Activated T-cell treated with anti-CD3 and anti-CD28 coated beads for 24 hours (primary cell): ENCODE results near the gene ATAT1.

Experiments used
- DNase-seq: peaks from one replicate; pipeline ENCODE4 v3.0.0-alpha.2; 2020; ENCODE audit warnings: low read depth

Gene ATAT1

DNA sequence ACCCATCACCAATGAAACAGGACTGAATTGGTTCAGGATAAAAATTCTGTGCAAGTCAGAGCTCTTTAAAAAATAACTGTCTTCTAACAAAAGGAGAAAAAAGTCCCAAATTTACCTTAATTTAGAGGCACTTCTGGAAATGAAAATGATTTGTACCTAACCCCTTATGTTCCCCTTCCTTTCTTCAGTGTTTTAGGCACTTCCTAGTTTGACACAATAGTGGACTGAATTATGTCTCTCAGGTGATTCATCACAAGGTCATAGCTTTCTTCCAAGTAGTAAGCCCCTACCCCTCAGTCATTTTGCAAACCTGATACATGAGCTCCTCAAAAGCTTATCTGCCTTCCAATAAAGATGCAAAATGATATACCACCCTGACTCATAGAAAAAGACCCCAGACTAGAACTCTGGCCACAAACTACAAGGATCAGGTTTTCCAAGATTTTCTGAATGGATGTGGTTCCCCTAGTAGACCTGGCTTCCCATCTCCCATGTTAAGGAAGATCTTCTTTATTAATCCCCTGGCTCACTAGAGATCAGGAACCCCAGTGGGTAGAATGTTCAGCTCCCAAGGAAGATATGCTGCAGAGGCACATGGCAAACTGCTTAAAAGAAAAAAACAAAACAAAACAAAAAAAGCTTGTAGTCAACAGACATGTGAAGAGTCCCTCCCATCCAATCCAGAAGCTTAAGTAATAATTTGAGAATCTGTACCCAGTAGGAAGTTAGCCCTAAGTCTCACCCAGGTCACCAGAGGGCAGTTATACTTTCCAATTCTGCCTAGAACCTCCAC is 13.2 kb upstream of the ATAT1 start:
- no peak for DNase-seq

DNA sequence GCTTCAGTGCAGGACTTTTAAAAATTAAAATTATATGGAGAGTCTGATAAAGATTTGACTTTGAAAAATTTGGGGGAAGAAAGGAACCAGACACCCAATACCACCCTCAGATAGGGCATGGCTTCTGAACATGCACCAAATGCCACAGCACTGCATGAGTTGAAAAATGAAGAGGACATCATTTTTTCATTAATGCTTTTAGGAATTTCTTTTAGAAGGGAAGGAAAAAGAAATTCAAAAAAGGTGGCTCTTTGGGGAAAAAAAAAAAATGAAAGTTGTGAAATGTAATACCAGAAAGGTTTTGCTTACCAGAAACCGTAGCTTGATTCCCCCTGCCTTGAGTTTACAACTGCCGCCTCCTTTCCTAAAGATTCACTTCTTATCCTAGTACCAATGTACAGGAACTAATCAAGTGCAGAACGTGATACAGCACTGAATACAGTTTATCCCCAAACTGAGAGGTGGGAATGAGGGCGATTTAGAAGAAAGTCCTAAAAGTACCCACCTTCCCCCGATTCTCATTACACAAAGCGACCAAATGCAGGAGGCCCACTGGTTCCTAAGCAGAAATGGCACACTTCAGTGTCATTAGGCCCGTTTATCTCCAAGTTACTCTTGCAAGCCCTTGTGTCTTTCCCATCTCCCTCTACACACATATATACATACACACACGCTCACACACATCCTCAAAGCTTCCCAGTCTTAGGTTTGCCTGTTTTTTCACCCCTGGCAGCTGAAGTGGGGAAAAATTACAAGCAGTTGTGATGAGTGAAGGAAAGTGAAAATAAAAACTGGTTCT is 12.4 kb upstream of the ATAT1 start:
- no peak for DNase-seq

DNA sequence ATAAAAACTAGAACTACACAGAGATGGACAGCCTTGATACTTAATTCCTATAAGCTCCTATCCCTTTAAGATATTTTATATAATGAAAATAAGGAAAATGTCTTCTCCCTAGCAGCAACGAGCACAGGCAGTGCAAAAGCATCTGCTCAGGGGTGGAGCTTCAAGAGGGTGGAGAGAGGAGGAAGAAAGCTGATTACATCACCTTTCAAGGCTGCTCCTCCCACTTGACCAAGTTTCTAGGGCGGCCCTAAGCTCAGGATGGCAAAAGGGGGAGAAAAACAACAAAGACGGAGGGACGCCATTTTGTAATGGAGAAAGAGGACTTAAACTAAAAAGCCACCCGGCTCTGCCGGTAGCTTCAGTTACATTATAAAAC is 11.8 kb upstream of the ATAT1 start:
- DNase-seq: peak; percentile 81

DNA sequence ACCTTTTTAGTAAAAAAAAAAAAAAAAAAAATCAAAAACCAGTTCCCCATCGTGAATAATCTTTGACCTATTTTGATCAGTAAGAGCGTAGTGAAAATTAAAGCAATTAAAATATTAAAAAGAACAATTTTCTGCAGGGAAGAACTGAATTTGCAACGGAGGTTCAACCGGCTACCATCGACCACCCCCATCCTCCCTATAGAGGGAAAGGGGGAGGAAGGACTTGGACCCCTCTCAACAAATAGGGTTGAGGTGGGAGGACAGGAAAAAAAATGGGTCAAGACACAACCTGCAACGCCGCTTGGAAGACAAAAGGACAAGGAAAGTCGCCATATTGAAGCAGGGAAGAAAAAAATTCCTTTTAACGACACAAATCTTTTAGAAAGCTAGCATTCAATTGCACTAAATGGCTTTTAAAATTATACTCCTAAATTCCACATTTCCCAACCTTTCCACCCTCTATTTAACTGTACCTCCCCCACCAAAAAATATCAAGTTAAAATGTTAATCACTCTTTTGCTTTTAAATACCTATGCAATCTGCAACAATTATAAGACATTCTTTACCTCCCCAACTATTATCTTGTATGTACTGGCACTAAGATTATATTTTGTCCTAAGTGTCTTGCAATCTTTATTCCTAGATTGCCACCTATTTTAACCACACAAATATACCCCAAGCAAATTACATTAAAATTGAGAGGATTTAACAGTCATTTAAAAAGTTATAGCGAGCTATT is 11.3 kb upstream of the ATAT1 start:
- DNase-seq: no peak

DNA sequence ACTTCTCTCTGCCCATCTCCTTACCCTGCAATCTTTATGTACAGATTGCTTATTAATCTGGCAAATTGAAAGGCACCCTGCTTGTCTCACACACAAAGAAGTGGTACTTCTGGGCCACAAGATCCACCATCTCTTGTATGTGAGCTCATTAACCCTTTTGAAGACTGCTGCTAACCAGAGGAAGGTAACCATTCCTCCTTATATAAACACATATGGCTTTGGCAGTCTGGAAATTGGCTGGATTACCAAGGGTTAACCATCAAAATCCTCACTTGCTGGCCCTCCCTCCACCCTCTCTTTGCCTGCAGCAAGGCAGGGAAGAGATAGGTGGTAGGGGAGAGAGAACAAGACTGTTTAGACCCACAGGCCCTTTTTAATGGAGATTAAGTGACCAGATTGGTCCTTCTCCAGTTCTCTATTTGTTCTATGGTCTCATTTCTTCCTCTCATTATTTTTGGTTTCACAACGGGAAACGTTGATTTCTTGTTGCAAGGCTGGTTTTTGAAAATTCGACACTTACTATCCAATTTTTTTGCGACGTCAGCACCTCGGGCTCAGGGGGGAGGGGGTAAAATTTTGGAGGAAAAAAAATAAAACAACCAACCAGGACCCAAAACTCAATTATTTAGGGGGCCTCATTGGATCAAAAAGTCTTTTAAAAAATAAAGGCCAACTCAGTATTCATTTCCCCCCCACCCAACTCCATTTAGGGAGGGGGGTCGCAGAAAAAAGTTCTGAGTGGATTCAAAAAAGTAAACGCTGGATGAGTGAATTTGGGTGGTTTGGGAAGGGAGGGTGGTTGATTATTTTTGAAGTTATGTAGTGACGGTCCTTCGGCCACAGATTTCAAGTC is 10.5 kb upstream of the ATAT1 start:
- DNase-seq: no peak

DNA sequence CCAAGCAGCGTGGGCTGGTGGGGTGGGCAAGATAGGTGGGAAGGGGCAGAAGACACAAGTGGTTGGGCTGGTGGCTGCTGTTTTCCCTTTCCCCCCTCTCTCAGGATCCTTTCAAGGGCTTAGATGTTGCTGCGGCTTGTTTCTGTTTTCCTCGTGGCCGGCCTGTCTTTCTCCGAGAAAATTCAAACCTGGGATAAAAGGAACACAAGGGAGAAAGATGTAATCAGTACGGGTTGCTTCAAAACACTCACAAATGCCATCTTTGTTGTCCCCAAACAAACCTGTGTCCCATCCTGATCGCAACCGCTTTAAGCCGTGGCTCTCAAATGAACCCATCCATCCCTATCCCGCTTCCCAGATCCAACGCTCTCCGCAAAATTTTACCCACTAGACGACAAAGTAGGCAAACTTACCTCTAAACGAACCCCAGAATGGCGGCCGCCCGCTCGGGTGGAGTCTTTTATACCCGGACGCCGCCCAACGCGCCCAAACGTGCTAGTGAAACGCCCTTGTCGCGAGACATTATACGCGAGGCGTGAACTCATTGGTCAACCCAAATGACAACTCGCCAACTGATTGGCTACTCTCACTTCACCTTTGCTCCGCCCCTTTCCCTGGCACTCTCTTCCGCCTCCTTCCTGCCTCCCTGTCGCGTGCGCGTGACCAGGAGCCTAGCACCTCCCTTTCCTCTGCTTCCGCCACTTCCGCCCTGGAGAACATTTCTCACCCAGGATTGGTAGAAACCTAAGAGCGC is 9.7 kb upstream of the ATAT1 start, which contains the start of gene PPP1R10:
Gene PPP1R10, minus strand, starts transcription at position 433 of the 754 bp plus-strand sequence. CDS start 7,299 bp downstream, outside the sequence.
- peak; percentile 98 for DNase-seq

DNA sequence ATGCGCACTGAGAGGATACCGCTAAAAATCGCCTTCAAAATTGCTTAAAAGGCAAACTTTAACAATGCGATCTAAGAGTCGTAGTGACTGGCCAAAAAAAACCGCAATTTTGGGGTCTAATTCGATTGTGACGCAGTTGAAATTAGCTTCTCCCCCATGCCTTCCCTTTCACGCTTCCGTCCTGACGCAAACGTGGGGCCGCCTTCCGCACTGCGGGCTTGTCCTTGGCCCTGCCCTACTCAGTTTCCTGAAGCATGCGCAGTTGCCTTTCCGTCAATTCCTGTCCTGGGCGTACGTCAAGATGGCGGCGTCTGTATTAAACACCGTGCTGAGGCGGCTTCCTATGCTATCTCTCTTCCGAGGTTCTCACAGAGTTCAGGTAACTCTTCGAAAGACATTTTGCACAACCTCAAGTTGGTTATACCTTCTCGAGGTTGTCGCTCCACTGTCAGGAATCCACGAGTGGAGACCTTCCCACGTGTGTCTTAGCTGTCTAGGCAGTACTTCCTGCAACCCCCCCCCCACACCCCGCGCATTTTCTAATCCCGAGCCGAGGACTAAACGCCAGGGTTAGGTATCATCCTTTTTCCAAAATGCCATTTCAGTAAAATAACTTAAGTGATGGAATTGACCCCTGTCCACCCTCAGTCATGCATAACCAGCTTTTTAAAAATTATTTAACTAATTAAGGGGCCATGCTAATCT is 9.0 kb upstream of the ATAT1 start, which contains the start of gene MRPS18B:
Gene MRPS18B, plus strand, starts transcription at position 276 of the 705 bp plus-strand sequence. Its CDS starts 26 bp downstream, at position 302.
- peak; percentile 97 for DNase-seq

DNA sequence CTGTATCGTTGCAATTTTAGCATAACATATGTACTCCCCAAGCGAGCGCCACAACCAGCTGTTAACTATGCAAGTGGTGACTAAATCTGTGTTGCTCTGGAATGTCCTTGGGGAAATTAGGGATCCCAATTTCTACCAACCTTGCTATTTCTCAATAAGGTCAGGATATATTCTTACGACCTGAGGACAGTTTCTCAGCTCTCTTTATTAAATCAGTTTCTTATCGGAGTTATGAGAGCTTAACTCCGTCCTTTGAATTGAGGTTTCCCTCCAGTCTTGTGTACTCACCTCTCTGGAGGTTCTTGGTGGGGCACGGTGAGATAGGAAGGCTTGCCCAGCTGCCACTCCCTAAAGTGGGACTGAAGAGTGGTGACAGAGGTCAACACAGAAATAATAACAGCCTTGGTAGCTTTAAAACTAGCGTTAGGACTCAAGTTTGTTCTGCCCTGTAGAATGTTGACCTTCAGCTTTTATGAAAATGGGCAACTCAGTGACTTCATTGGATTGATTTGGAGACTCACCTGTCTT is 8.3 kb upstream of the ATAT1 start:
- DNase-seq: no peak

DNA sequence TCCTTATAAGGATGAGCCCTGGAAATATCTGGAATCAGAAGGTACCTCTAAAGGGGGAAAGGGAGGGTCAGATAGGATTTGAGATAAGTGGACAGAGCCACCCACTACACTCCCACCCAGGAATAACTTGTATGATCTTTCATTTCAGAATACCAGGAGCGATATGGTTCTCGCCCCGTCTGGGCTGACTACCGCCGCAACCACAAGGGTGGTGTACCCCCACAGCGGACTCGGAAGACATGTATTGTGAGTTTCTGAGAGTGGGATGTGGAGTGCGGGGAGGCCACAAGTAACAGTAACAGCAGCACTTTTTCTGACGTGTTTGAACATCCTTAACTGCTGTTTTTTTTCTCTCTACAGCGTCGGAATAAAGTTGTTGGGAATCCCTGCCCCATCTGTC is 7.1 kb upstream of the ATAT1 start:
- no peak for DNase-seq

DNA sequence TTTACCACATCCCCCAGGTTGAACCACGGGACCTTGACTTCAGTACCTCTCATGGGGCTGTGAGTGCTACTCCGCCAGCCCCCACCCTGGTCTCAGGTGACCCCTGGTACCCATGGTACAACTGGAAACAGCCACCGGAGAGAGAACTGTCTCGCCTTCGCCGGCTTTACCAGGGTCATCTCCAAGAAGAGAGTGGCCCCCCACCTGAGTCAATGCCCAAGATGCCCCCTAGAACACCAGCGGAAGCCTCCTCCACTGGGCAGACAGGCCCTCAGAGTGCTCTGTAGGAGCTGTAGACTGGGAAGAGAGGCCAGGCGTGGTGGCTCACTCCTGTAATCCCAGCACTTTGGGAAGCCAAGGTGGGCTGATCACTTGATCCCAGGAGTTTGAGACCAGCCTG is 1.2 kb upstream of the ATAT1 start:
- no peak for DNase-seq

DNA sequence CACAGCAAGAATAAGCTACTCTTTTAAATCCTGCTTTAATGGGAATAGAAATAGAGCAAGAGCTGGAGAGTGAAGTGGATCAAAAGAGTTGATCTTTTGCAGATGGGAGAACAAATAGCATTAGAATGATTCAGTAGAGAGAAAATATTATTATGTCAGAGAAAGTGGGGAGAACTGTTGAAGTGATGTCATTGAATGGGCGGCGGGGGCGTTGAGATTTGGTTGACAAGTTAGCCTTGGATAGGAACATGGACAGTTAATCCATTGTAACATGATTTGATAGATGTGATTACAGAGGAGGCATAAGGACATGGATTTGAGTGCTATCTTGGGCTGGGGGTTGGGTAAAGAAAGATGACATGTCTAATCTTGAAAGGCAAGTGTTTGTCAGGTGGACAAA is 9.2 kb downstream of the ATAT1 start:
- DNase-seq: no peak

DNA sequence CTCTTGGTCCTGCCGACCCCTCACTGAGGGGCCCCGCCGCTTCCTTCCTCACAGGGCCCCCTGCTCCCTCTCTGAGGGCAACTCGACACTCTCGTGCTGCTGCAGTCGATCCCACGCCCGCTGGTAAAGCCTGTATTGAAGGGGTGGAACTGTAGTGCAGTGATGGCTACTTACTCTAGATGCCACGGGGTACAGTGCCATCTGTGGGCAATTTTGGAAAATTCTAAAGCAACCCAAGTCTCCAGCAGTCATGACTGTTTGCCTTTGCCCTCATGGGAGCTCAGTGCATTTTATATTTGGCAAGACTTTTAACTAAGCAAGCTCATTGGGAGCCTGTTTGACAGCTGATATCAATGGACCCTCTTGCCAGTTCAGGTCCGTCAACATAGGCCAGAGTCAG is 13.8 kb downstream of the ATAT1 start:
- no peak for DNase-seq

DNA sequence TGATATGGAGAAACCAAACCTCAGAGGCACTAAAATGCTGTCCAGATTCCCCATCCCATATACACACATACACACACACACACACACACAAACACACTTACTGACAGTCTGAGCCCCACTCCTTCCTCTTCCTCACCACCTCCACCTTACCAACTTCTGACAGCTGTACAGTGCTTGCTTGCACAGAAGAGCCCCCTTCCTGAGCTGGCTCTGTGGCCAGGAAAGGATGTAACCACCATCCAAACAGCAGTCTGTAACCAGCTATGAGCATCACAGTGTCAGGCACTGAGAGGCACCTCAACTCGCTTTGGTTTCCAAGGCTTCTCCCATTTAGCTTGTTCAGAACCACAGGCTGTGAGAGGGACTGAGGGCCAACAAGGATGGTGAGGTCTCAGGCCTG is 14.4 kb downstream of the ATAT1 start:
- DNase-seq: no peak

DNA sequence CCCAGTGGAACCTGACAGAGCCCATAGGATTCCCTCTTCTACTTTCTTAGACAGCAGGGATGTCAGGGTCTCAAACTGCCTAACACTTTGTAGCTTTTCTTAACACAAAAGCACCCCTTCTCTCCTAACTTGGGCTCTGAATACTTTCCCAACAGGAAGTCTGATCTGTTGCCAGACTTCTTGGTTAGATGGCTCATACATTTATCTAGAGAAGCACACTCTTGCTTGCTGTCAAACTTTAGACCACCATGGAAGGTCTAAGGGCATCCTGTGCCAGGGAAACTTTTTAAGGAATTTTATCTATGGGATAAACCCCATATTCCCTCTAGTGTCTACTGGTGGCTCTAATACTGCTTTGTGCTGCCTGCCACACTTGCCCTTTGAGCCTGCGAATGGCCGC is 17.0 kb downstream of the ATAT1 start:
- DNase-seq: no peak

DNA sequence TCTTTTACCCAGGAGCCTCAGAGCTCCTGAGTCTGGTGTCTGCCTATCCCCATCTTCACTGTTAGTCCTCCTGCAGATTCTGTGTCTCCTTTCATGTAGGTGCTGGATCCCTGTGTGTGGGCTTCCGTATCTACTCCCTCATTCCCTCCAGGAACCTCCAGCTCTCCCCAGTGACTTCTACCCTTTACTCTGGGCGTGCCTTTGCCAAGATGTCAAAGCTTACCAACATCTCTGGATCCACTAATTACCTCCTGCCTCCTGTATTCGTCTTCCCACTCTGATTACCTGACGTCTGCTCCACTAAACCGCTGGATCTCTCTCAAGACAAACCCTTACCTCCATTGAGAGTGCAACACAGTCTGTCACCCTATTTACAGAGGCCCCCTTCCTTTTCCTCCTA is 18.1 kb downstream of the ATAT1 start:
- DNase-seq: no peak

DNA sequence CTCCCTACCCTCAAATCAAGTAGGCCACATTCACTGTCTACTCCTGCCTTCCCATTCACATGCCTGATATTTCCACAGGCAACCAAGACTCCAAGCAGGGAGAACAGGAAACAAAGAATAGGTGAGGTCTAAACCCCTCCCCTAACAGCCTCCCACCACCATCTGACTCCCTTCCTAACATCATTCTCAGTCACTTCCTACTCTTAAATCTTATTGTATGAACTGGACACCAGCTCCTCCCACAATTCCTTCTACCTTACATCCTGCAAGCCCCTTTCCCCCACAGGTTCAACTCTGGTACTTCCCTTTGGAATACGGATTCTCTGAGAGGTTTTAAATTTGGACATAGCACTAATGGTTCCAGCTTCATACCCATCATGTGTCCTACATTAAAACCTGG is 19.3 kb downstream of the ATAT1 start:
- DNase-seq: no peak

DNA sequence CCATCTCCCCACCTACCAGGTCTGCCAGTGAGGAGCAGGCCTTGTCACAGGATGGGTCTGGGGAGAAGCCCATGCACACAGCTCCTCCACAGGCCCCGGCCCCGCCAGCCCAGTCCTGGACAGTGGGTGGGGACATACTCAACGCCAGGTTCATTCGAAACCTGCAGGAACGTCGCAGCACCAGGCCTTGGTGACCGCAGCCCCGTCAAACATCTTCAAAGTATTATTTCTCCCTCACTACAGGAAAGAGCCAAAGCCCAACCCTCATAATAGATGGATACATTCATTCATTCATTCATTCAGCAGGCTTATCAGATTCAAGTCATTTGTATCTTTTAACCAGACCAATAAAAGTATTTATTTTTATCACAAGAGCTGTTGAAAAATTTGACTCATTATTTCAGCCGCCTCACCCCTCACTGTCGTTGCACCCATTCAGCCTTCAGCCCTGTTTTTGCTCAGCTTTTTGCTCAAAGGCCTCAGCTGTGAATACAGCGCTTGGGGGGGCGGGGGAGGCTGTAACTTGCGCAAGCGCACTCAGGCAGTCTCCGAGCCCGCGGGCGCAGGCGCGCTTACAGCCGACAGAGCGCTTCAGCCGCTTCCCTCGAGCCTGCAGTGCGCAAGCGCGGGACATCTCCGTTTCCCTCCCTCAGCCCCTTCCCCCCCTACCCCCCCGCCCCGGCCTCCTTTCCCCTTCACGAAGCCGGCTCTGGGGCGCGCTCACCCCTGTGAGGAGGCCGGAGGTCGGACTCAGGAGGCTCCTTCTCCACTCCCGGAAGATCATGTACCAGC is 20.0 kb downstream of the ATAT1 start, which contains the start of gene C6orf136:
Gene C6orf136, plus strand, starts transcription at position 684 of the 792 bp plus-strand sequence. Its CDS starts 99 bp downstream, at position 783.
- DNase-seq: peak; percentile 86

DNA sequence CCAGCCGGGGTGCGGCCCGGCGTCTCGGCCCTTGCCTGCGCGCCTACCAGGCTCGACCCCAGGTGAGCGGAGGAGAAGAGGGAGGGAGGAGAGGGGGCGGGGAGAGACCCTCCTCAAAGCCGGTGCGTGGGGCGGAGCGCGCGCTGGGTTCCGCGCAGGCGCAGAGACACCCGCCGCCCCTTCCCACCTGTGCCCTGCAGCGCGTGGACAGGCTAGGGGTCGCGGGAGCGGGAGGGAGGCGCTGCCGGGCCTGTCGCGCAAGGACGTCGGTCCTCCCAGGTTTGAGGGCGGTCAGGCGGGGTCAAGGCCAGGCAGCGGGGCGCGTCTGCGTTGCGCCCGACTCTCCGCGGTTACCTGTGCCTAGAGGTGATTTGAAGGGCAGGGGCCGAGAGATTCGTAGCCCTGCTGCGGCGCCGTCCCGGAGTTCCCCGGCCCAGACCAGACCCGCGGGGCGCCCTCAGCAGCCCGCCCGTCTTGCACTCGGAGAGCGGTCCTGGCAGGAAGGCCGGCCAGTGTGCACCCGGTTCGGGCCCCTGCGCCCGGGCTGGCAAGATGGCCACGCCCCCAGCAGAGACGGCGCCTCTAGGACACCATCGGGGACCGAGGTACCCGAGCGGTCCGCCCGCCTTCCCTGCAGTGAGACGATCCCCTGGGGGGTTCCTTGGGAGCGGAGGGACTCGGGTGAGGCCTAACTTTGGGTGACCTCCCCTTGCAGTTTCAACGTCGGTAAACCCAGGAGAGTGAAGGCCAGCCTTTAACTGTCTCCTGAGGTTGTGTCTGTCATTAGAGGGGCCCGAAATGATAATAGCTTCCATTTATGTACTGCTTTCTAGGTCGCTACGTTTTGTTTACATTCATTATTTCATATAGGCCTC is 20.8 kb downstream of the ATAT1 start:
- DNase-seq: peak; percentile 75
